A673 (cell line): ENCODE data around the gene AKIP1. TPM values are rescaled to one million over a fixed set of nuclear protein-coding genes. Genes with fewer than 3 reads are reported as not detected.

Experiments
- BruUV-seq: library from RNA; stranded (reverse); fragments of 400-500 nt; replicated peaks from 2 replicates; lab custom pipeline; 2021; lab: Mats Ljungman, UMichigan
- CTCF ChIA-PET: fragments of 300-600 bp; sonication (Branson Sonifier 250); formaldehyde crosslinking; loops from one replicate; lab custom pipeline; 2022; ENCODE audit warnings: antibody characterized with exemption; lab: Charles Lee
- POLR2A ChIA-PET: fragments of 300-600 bp; sonication (Branson Sonifier 250); formaldehyde crosslinking; loops from one replicate; lab custom pipeline; 2022; ENCODE audit warnings: antibody characterized with exemption; ENCODE audit not compliant: low non-redundant PET; lab: Charles Lee
- DNase-seq: peaks from one replicate; pipeline ENCODE4 v3.0.0-alpha.2; 2015; ENCODE audit warnings: low spot score
- H3K27ac ChIP-seq: fragments of 200-600 bp; sonication (generic); 2 replicates; pipeline ENCODE4 v1.5.1; 2016; ENCODE audit warnings: mixed run types, low read depth, mild to moderate bottlenecking, mixed read lengths, antibody characterized with exemption, low read length; ENCODE audit not compliant: poor library complexity, severe bottlenecking
- H3K27me3 ChIP-seq: fragments of 200-600 bp; sonication (generic); replicated peaks from 2 replicates; pipeline ENCODE4 v1.6.1; 2017; ENCODE audit warnings: mixed run types, low read depth, mild to moderate bottlenecking, mixed read lengths, antibody characterized with exemption, low read length; ENCODE audit not compliant: insufficient read depth, poor library complexity
- H3K36me3 ChIP-seq: fragments of 200-600 bp; sonication (generic); 2 replicates; pipeline ENCODE4 v1.6.1; 2016; ENCODE audit warnings: mixed run types, mild to moderate bottlenecking, mixed read lengths, antibody characterized with exemption, low read length; ENCODE audit not compliant: insufficient read depth, poor library complexity, severe bottlenecking
- H3K4me1 ChIP-seq: fragments of 200-600 bp; sonication (generic); 2 replicates; pipeline ENCODE4 v1.6.1; 2017; ENCODE audit warnings: mixed run types, mild to moderate bottlenecking, mixed read lengths, antibody characterized with exemption, low read length; ENCODE audit not compliant: insufficient read depth, poor library complexity, severe bottlenecking
- H3K4me3 ChIP-seq: fragments of 200-600 bp; sonication (generic); 2 replicates; pipeline ENCODE4 v1.5.1; 2016; ENCODE audit warnings: low read depth, mixed run types, mild to moderate bottlenecking, mixed read lengths, low read length; ENCODE audit not compliant: poor library complexity, severe bottlenecking
- H3K9me3 ChIP-seq: fragments of 200-600 bp; sonication (generic); 2 replicates; pipeline ENCODE4 v1.6.1; 2016; ENCODE audit warnings: mixed run types, low read depth, mild to moderate bottlenecking, mixed read lengths, antibody characterized with exemption, low read length; ENCODE audit not compliant: poor library complexity, severe bottlenecking
- CTCF ChIP-seq: fragments of 300-800, 200-600 bp; sonication (generic); conservative IDR thresholded peaks from 2 replicates; pipeline ENCODE4 v1.5.1; 2017; ENCODE audit warnings: low read depth, mild to moderate bottlenecking, antibody characterized with exemption, low read length, moderate library complexity, mixed read lengths
- EZH2 ChIP-seq: fragments of 200-600 bp; sonication (generic); IDR thresholded peaks from 2 replicates; pipeline ENCODE4 v1.6.1; 2017; ENCODE audit warnings: borderline replicate concordance, low read depth, mild to moderate bottlenecking, mixed read lengths, antibody characterized with exemption, low read length; ENCODE audit not compliant: poor library complexity, severe bottlenecking
- intact Hi-C: fragments of 100-400 bp; cut with micrococcal nuclease; formaldehyde crosslinking; loops from one replicate; pipeline ENCODE4 v1.10.0; 2022; ENCODE audit not compliant: unreplicated experiment
- total RNA-seq: library from RNA; stranded (reverse); gene quantifications from 2 replicates; pipeline ENCODE4 v1.2.3, GENCODE V29; 2021

Gene AKIP1
- total RNA-seq, 1 experiment from 2014 or later, result 26.7 TPM

DNA sequence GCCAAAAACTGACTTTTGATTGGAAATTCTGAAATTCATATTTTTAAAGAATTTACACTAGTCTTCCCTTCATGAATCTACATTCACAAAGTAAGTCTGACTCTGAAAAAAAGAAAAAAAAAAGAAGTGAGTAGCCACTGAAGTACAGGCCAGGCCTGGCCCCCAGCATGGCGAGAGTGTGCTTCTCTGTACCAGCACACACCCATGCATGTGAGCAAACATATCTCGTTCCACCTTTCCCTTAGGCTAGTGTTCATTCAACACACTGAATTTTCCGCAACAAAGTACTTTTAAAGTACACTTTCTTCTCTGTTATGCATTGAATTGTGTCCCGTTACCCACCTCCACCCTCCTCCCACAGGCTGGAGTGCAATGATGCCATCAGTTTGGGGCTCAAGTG lies 17.2 kb downstream of the AKIP1 start:
- intact Hi-C loops, result no loop called here

GRCh38 chr11:8928981-8929615 lies 18.1 kb downstream of the AKIP1 start:
- Histone ChIP-seq H3K9me3 (no peaks in the 10 kb centered on the region), H3K36me3 (no peaks in the 10 kb centered on the region), H3K4me1 (no peaks in the 10 kb centered on the region), H3K4me3 (no peak overlapping the region), H3K27me3 (no peaks in the 10 kb centered on the region), H3K27ac (no peak overlapping the region)
- BruUV-seq, result no TSS peak
- ChIA-PET POLR2A (no interaction called here), CTCF (no interaction called here)
- no peak for DNase-seq
- TF ChIP-seq EZH2, result no peak
- intact Hi-C loops, result no loop called here

More for the DNA sequence above, 17.2 kb downstream of the AKIP1 start:
- CTCF ChIA-PET, result no interaction called here
- H3K4me1 ChIP-seq, result no peaks in the 10 kb centered on the region
- TF ChIP-seq EZH2 (no peak), CTCF (no peak)
- no TSS peak for BruUV-seq
- no peak for DNase-seq
- no peak overlapping the region for H3K4me3 ChIP-seq
- H3K27me3 ChIP-seq, result no peaks in the 10 kb centered on the region
- no peak overlapping the region for H3K27ac ChIP-seq
- H3K9me3 ChIP-seq, result no peaks in the 10 kb centered on the region
- POLR2A ChIA-PET, result no interaction called here
- H3K36me3 ChIP-seq, result no peaks in the 10 kb centered on the region

- Histone ChIP-seq H3K36me3 (no peaks in the 10 kb centered on the region), H3K4me1 (peaks cover 7% of the 10 kb centered on the region), H3K27ac (no peak overlapping the region), H3K27me3 (no peaks in the 10 kb centered on the region), H3K9me3 (no peaks in the 10 kb centered on the region), H3K4me3 (no peak overlapping the region)
- intact Hi-C loops, result no loop called here
- CTCF ChIA-PET, result no interaction called here
- no TSS peak for BruUV-seq
- DNase-seq, result no peak
- TF ChIP-seq EZH2, result no peak
- TF ChIP-seq CTCF, result no peak
- POLR2A ChIA-PET, result interaction anchor here (0.6 kb wide), 1 partner anchor 78 kb away, joined by 6 read pairs; no protein-coding TSS in a partner anchor
Measured at GRCh38 chr11:8930456-8931175, 19.6 kb downstream of the AKIP1 start.
